Measurements from ENCODE around the gene PDZD11. TPM values are rescaled to one million over a fixed set of nuclear protein-coding genes. Genes with fewer than 3 reads are reported as not detected.

Gene PDZD11
- total RNA-seq, 1 experiment from 2014 or later: 29.6 TPM

DNA sequence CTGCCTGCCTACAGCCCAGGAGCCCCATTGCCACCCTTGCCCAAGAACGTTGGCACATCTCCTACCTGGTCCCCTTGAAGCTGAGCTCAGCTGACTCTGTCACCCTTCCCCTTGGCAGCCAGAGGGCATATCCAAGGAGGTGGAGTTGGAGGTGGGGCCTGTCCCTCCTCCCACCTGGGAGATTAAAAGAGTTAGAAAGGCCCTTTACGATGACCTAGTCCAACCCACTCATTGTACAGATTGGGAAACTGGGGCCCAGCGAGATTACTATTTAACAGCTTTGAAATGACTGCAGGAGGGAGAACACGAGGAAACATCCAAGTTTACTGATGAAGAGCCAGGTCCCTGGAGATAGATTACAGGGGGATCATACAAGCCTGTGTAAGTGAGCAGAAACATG lies 29.6 kb downstream of the PDZD11 start, which contains the start of gene P2RY4:
TSS of gene P2RY4 (minus strand) at position 101 of the 400 bp plus-strand sequence. CDS start 580 bp downstream, outside the sequence.
- H3K27ac ChIP-seq (ENCODE audit: low read depth, low read length): no peak within 1 kb of the TSS
- no peak within 1 kb of the TSS for H3K4me3 ChIP-seq (replicated peaks in 1 of 2; ENCODE audit: low read depth in 1 of 2, low read length in 2 of 2)
- ChIA-PET CTCF (interaction anchor here (4.2 kb wide), 1 partner anchor 127 kb away, joined by 20 read pairs; the partner anchor contains the start of gene IGBP1), POLR2A (no interaction called here), RAD21 (ENCODE audit: low non-redundant PET in 1 of 2, low total read pairs in 2 of 2, uncharacterized antibody in 2 of 2, unreplicated experiment in 2 of 2) (no interaction called here)
- H3K9ac ChIP-seq (ENCODE audit: low read length): no peak within 1 kb of the TSS
- H3K36me3 ChIP-seq (ENCODE audit: control insufficient read depth in 1 of 2, insufficient read depth in 2 of 2, low read length in 2 of 2): no peaks in the 10 kb centered on the region
- H3K9me2 ChIP-seq (ENCODE audit: insufficient read depth): no peaks in the 10 kb centered on the region
- H3K4me1 ChIP-seq (ENCODE audit: control insufficient read depth in 1 of 2, insufficient read depth in 2 of 2, low read length in 2 of 2): peaks cover 3 to 19% of the 10 kb centered on the region in 2 experiments; a peak in 3 of 4 replicates
- no peaks in the 10 kb centered on the region for H4K20me1 ChIP-seq (ENCODE audit: insufficient read depth)
- BruUV-seq (replicated peaks): no TSS peak
- H3K9me3 ChIP-seq (ENCODE audit: control insufficient read depth in 1 of 2, insufficient read depth in 1 of 2, low read depth in 1 of 2, low read length in 2 of 2): no peaks in the 10 kb centered on the region
- H2AFZ ChIP-seq (ENCODE audit: low read depth, low read length, poor library complexity, severe bottlenecking): no peak within 1 kb of the TSS
- no peaks in the 10 kb centered on the region for H3K27me3 ChIP-seq (ENCODE audit: insufficient read depth, low read length)
- no peak within 1 kb of the TSS for H3K4me2 ChIP-seq (ENCODE audit: low read length)
- ATAC-seq (no peak), DNase-seq (ENCODE audit: low read depth, low spot score) (no peak)
- H3K79me2 ChIP-seq (ENCODE audit: insufficient read depth, low read length): no peaks in the 10 kb centered on the region
- intact Hi-C loops (cut with micrococcal nuclease): loop anchor here (5.0 kb wide), 1 partner anchor 63 kb away; no protein-coding TSS in a partner anchor
- TF ChIP-seq JUND (IDR thresholded peaks at IDR 0.05): no peak
- TF ChIP-seq YY1 (IDR thresholded peaks at IDR 0.05; ENCODE audit: extremely low read depth, insufficient replicate concordance, low read depth, low read length): no peak
- TF ChIP-seq, protein P1, sequence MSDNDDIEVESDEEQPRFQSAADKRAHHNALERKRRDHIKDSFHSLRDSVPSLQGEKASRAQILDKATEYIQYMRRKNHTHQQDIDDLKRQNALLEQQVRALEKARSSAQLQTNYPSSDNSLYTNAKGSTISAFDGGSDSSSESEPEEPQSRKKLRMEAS (IDR thresholded peaks at IDR 0.05): no peak
- no peak for TF ChIP-seq FOSL1 (IDR thresholded peaks at IDR 0.05; ENCODE audit: low read depth)
- TF ChIP-seq RAD21 (IDR thresholded peaks at IDR 0.05; ENCODE audit: low read depth): no peak
- TF ChIP-seq, protein P2, sequence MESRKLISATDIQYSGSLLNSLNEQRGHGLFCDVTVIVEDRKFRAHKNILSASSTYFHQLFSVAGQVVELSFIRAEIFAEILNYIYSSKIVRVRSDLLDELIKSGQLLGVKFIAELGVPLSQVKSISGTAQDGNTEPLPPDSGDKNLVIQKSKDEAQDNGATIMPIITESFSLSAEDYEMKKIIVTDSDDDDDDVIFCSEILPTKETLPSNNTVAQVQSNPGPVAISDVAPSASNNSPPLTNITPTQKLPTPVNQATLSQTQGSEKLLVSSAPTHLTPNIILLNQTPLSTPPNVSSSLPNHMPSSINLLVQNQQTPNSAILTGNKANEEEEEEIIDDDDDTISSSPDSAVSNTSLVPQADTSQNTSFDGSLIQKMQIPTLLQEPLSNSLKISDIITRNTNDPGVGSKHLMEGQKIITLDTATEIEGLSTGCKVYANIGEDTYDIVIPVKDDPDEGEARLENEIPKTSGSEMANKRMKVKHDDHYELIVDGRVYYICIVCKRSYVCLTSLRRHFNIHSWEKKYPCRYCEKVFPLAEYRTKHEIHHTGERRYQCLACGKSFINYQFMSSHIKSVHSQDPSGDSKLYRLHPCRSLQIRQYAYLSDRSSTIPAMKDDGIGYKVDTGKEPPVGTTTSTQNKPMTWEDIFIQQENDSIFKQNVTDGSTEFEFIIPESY (IDR thresholded peaks at IDR 0.05; ENCODE audit: extremely low read depth, insufficient replicate concordance, low read length): no peak
- no peak for TF ChIP-seq CBX3 (IDR thresholded peaks at IDR 0.05; ENCODE audit: low read depth)
- no peak for TF ChIP-seq EGR1 (IDR thresholded peaks at IDR 0.05; ENCODE audit: low read depth)
- no peak for TF ChIP-seq EZH2phosphoT487 (IDR thresholded peaks at IDR 0.05; ENCODE audit: borderline replicate concordance)
- no peak for TF ChIP-seq ELF1 (IDR thresholded peaks at IDR 0.05; ENCODE audit: borderline replicate concordance, low read depth)

Measured in HCT116 (cell line).